GM12878 (cell line): ENCODE results near the gene CCR7. TPM values are rescaled to one million over a fixed set of nuclear protein-coding genes. Genes with fewer than 3 reads are reported as not detected.

ENCODE experiments used
- ATAC-seq: fragments of 200-7000 bp; cut with Tn5 transposase; 3 replicates; pipeline ENCODE4 v1.9.1; 2020; ENCODE audit warnings: mild to moderate bottlenecking, moderate library complexity
- BruUV-seq: library from RNA; stranded (reverse); fragments of 400-500 nt; replicated peaks from 2 replicates; lab custom pipeline; 2021; lab: Mats Ljungman, UMichigan
- CTCF ChIA-PET: fragments of 300-600 bp; sonication (Branson Sonifier 250); formaldehyde crosslinking; extraction: SDS; loops from one replicate; lab custom pipeline; 2021; ENCODE audit warnings: inconsistent platforms; lab: Yijun Ruan, JAX
- POLR2A ChIA-PET: fragments of 350-600 bp; formaldehyde crosslinking; extraction: SDS; loops from one replicate; lab custom pipeline; 2021; ENCODE audit warnings: inconsistent platforms; lab: Charles Lee
- RAD21 ChIA-PET: fragments of 300-600 bp; sonication (Branson Sonifier 250); formaldehyde crosslinking; loops from one replicate; lab custom pipeline; 2023; ENCODE audit warnings: antibody characterized with exemption; ENCODE audit not compliant: unreplicated experiment; lab: Charles Lee
- SMC1A ChIA-PET: fragments of 300-600 bp; sonication (Branson Sonifier 250); formaldehyde crosslinking; loops from one replicate; lab custom pipeline; 2023; ENCODE audit not compliant: unreplicated experiment, uncharacterized antibody; lab: Charles Lee
- DNase-seq: peaks from one replicate; pipeline ENCODE4 v3.0.0-alpha.2; 2011; ENCODE audit warnings: low read depth, low spot score
- FAIRE-seq: peaks from 3 replicates; lab custom pipeline; 2011; peaks lifted over from hg19 to GRCh38; lab: Jason Lieb, UNC
- H2AFZ ChIP-seq: 2 replicates; pipeline ENCODE4 v1.6.0; 2011; ENCODE audit warnings: low read depth, low read length, control low read depth; ENCODE audit not compliant: control insufficient read depth
- H3K27ac ChIP-seq: 2 replicates; pipeline ENCODE4 v1.5.1; 2011; ENCODE audit warnings: control low read depth; ENCODE audit not compliant: control insufficient read depth, insufficient read depth
- H3K27me3 ChIP-seq, 2 experiments: replicated peaks in 1 of 2; 2 replicates each; pipeline versions ENCODE4 v1.6.0 to v1.6.1; 2011; ENCODE audit warnings: low read length in 1 of 2; ENCODE audit not compliant: control insufficient read depth in 2 of 2, insufficient read depth in 2 of 2
- H3K36me3 ChIP-seq, 2 experiments: 2 replicates each; pipeline ENCODE4 v1.5.1; 2011; ENCODE audit warnings: low read length in 1 of 2; ENCODE audit not compliant: control insufficient read depth in 2 of 2, insufficient read depth in 2 of 2
- H3K4me1 ChIP-seq: 2 replicates; pipeline ENCODE4 v1.6.1; 2011; ENCODE audit warnings: mild to moderate bottlenecking, low read length, moderate library complexity, mixed read lengths; ENCODE audit not compliant: control insufficient read depth, insufficient read depth
- H3K4me2 ChIP-seq: 2 replicates; pipeline ENCODE4 v1.6.0; 2011; ENCODE audit warnings: control low read depth; ENCODE audit not compliant: control insufficient read depth, insufficient read depth
- H3K4me3 ChIP-seq: fragments of 200-600 bp; sonication (generic); 2 replicates; pipeline ENCODE4 v1.5.1; 2016
- H3K79me2 ChIP-seq: 2 replicates; pipeline ENCODE4 v1.6.0; 2011; ENCODE audit warnings: low read length; ENCODE audit not compliant: control insufficient read depth, insufficient read depth
- H3K9ac ChIP-seq: 2 replicates; pipeline ENCODE4 v1.8.0; 2011; ENCODE audit warnings: low read length, control low read depth, mixed read lengths; ENCODE audit not compliant: control insufficient read depth, insufficient read depth
- H3K9me3 ChIP-seq: replicated peaks from 3 replicates; pipeline ENCODE4 v1.5.1; 2011; ENCODE audit warnings: mild to moderate bottlenecking, low read length; ENCODE audit not compliant: control insufficient read depth, insufficient read depth
- H4K20me1 ChIP-seq: 2 replicates; pipeline ENCODE4 v1.6.0; 2011; ENCODE audit not compliant: control insufficient read depth, insufficient read depth
- ATF7 ChIP-seq: fragments of 450-650 bp; IDR thresholded peaks from 2 replicates; pipeline ENCODE4 v1.6.1; 2016; ENCODE audit warnings: low read depth, mild to moderate bottlenecking
- CHD1 ChIP-seq: IDR thresholded peaks from 2 replicates; pipeline ENCODE4 v1.6.1; 2012; ENCODE audit warnings: low read depth, low read length, improper control_type of control experiment
- DPF2 ChIP-seq: fragments of 450-650 bp; IDR thresholded peaks from 2 replicates; pipeline ENCODE4 v1.6.1; 2017; ENCODE audit warnings: mild to moderate bottlenecking
- EED ChIP-seq: sonication (generic); IDR thresholded peaks from 2 replicates; pipeline ENCODE4 v1.6.1; 2016; ENCODE audit warnings: antibody characterized with exemption, low read depth
- EP300 ChIP-seq, 2 experiments: fragments of 150-350 bp in 1 of 2; IDR thresholded peaks; 2 replicates each; pipeline ENCODE4 v1.6.1; 2011 to 2012; ENCODE audit warnings: low read depth in 2 of 2, low read length in 2 of 2, borderline replicate concordance in 1 of 2, improper control_type of control experiment in 1 of 2, inconsistent platforms in 1 of 2; ENCODE audit not compliant: control insufficient read depth in 1 of 2
- MEF2B ChIP-seq: fragments of 450-650 bp; IDR thresholded peaks from 2 replicates; pipeline ENCODE4 v1.6.1; 2018; ENCODE audit warnings: mild to moderate bottlenecking, moderate library complexity; ENCODE audit not compliant: partially characterized antibody, poor library complexity, severe bottlenecking
- STAT3 ChIP-seq: IDR thresholded peaks from 2 replicates; pipeline ENCODE4 v1.6.1; 2011; ENCODE audit warnings: low read depth, low read length, improper control_type of control experiment
- TCF7 ChIP-seq: IDR thresholded peaks from 2 replicates; pipeline ENCODE4 v1.6.1; 2014; ENCODE audit warnings: antibody characterized with exemption, borderline replicate concordance
- WGBS: methylation state at CpG from one replicate; pipeline ENCODE4 v1.1.6; 2016; ENCODE audit warnings: low lambda C conversion rate; ENCODE audit not compliant: insufficient replicate concordance, insufficient coverage; ENCODE audit errors: missing lambda C conversion rate; 5-methylcytosine and 5-hydroxymethylcytosine counted together
- in situ Hi-C: fragments of 300-500 bp; cut with MboI; formaldehyde crosslinking; loops from 9 replicates; pipeline ENCODE4 v1.14.3; 2018; ENCODE audit warnings: mixed read lengths
- intact Hi-C: fragments of 100-400 bp; cut with micrococcal nuclease; formaldehyde crosslinking; loops from one replicate; pipeline ENCODE4 v1.14.2; 2022; ENCODE audit not compliant: unreplicated experiment
- polyA plus RNA-seq, 11 experiments: library from polyadenylated mRNA; depleted of rRNA in 4 of 11; unstranded in 6 of 11; stranded (reverse) in 5 of 11; fragments of >200 nt; fragmentation: Nextera tagmentation in 4 of 11; fragmentation: Illumina TruSeq in 1 of 11; extraction: Ambion mirVana in 4 of 11; extraction: Trizol in 1 of 11; gene quantifications; 1 replicate in 1 of 11; 2 replicates in 10 of 11; pipeline versions ENCODE4 v1.2.1 to v1.2.3, GENCODE V29; 2011 to 2016; ENCODE audit warnings: inconsistent platforms in 2 of 11, missing spikeins in 2 of 11, low read depth in 1 of 11
- total RNA-seq, 4 experiments: library from RNA; depleted of rRNA in 3 of 4; stranded (reverse); fragments of >200 nt in 3 of 4; fragmentation: Illumina TruSeq in 1 of 4; extraction: Trizol in 1 of 4; gene quantifications; 2 replicates each; pipeline versions ENCODE4 v1.2.1 to v1.2.3, GENCODE V29; 2013 to 2021
- TF ChIP-seq, protein P1 (sequence below): fragments of 450-650 bp; IDR thresholded peaks from 2 replicates; pipeline ENCODE4 v1.6.1; 2016; ENCODE audit warnings: mild to moderate bottlenecking
- TF ChIP-seq, protein P2 (sequence below): IDR thresholded peaks from 2 replicates; pipeline ENCODE4 v1.6.1; 2011; ENCODE audit warnings: low read depth, low read length, improper control_type of control experiment, borderline replicate concordance
- TF ChIP-seq, protein P3 (sequence below): fragments of 450-650 bp; conservative IDR thresholded peaks from 2 replicates; pipeline ENCODE4 v1.6.1; 2017; ENCODE audit warnings: mild to moderate bottlenecking, moderate library complexity
- TF ChIP-seq, protein P4 (sequence below): fragments of 450-650 bp; IDR thresholded peaks from 2 replicates; pipeline ENCODE4 v1.6.1; 2016; ENCODE audit warnings: mild to moderate bottlenecking
- TF ChIP-seq, protein P5 (sequence below): fragments of 450-650 bp; IDR thresholded peaks from 2 replicates; pipeline ENCODE4 v1.6.1; 2017; ENCODE audit warnings: mild to moderate bottlenecking, moderate library complexity

The CCR7 gene
- total and polyA plus RNA-seq, 10 of the 15 experiments (the other 5 are each of a cell fraction or from before 2014, with no cell fraction given) = 131 to 1,171 (median 260) TPM

DNA sequence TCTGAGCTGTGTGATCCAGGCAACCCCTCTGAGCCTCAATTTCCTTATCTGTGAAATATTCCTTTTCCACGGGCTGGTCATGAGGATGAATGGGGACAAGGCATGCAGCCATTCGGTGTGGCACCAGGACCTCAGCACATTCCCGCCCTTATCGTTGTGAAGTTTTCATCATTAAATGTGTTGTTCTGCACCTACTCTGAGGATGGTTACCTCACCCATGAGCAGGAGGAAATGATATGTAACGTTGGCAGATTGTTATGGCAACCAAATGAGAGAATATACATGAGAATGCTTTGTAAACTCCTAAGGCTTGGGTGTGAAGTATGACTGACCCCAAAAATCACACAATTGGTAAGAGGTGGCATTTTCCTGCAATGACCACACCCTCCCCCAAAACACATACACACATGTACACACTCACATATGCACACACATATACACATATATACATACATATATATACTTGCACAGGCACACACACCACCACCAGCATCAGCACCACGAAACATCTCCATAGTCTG, 42.8 kb upstream of the CCR7 start:
- no peak for DNase-seq
- H3K27ac ChIP-seq = no peak overlapping the region
- no peak overlapping the region for H2AFZ ChIP-seq
- ChIA-PET SMC1A (interaction anchor here (1.1 to 1.7 kb wide), 3 partner anchors 11 to 47 kb away, joined by 3 to 6 read pairs (median 3); no protein-coding TSS in a partner anchor), POLR2A (interaction anchor here (0.9 kb wide), 1 partner anchor 11 kb away, joined by 3 read pairs; no protein-coding TSS in a partner anchor), RAD21 (interaction anchor here (0.7 to 1.4 kb wide), 3 partner anchors 10 to 74 kb away, joined by 3 to 5 read pairs (median 4); no protein-coding TSS in a partner anchor), CTCF (interaction anchor here (1.3 kb wide), 1 partner anchor 30 kb away, joined by 4 read pairs; no protein-coding TSS in a partner anchor)
- H3K4me3 ChIP-seq = no peak overlapping the region
- FAIRE-seq = no peak
- no peaks in the 10 kb centered on the region for H3K79me2 ChIP-seq
- H4K20me1 ChIP-seq = no peaks in the 10 kb centered on the region
- no TSS peak for BruUV-seq
- ATAC-seq = peak; percentile 69
- H3K27me3 ChIP-seq = no peaks in the 10 kb centered on the region
- no peak overlapping the region for H3K9ac ChIP-seq
- peaks cover 3% of the 10 kb centered on the region; the same call in 2 of the 3 replicates for H3K9me3 ChIP-seq
- in situ Hi-C loops = no loop called here
- no peak overlapping the region for H3K4me2 ChIP-seq
- H3K4me1 ChIP-seq = peaks cover 11% of the 10 kb centered on the region
- 70% methylated on average over 6 of the region's 6 CpGs for WGBS
- intact Hi-C loops = no loop called here
- no peaks in the 10 kb centered on the region for H3K36me3 ChIP-seq
- TF ChIP-seq TCF7 (no peak), ATF7 (peak; percentile 78), MEF2B (peak; percentile 48), EED (no peak), STAT3 (no peak), EP300 (IDR thresholded peaks at IDR 0.05; ENCODE audit: borderline replicate concordance in 1 of 2, control insufficient read depth in 1 of 2, low read depth in 2 of 2, low read length in 2 of 2) (peak; percentile 42 to 51; a peak in 2 of 4 replicates), CHD1 (no peak), DPF2 (0 out of 2 replicates have a peak, but pooled peaks have one; percentile 16)
- TF ChIP-seq, protein P1, sequence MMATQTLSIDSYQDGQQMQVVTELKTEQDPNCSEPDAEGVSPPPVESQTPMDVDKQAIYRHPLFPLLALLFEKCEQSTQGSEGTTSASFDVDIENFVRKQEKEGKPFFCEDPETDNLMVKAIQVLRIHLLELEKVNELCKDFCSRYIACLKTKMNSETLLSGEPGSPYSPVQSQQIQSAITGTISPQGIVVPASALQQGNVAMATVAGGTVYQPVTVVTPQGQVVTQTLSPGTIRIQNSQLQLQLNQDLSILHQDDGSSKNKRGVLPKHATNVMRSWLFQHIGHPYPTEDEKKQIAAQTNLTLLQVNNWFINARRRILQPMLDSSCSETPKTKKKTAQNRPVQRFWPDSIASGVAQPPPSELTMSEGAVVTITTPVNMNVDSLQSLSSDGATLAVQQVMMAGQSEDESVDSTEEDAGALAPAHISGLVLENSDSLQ = peak; percentile 38; the same call in 1 of the 2 replicates
- TF ChIP-seq, protein P2, sequence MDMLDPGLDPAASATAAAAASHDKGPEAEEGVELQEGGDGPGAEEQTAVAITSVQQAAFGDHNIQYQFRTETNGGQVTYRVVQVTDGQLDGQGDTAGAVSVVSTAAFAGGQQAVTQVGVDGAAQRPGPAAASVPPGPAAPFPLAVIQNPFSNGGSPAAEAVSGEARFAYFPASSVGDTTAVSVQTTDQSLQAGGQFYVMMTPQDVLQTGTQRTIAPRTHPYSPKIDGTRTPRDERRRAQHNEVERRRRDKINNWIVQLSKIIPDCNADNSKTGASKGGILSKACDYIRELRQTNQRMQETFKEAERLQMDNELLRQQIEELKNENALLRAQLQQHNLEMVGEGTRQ = no peak
- TF ChIP-seq, protein P3, sequence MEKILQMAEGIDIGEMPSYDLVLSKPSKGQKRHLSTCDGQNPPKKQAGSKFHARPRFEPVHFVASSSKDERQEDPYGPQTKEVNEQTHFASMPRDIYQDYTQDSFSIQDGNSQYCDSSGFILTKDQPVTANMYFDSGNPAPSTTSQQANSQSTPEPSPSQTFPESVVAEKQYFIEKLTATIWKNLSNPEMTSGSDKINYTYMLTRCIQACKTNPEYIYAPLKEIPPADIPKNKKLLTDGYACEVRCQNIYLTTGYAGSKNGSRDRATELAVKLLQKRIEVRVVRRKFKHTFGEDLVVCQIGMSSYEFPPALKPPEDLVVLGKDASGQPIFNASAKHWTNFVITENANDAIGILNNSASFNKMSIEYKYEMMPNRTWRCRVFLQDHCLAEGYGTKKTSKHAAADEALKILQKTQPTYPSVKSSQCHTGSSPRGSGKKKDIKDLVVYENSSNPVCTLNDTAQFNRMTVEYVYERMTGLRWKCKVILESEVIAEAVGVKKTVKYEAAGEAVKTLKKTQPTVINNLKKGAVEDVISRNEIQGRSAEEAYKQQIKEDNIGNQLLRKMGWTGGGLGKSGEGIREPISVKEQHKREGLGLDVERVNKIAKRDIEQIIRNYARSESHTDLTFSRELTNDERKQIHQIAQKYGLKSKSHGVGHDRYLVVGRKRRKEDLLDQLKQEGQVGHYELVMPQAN = no peak
- TF ChIP-seq, protein P4, sequence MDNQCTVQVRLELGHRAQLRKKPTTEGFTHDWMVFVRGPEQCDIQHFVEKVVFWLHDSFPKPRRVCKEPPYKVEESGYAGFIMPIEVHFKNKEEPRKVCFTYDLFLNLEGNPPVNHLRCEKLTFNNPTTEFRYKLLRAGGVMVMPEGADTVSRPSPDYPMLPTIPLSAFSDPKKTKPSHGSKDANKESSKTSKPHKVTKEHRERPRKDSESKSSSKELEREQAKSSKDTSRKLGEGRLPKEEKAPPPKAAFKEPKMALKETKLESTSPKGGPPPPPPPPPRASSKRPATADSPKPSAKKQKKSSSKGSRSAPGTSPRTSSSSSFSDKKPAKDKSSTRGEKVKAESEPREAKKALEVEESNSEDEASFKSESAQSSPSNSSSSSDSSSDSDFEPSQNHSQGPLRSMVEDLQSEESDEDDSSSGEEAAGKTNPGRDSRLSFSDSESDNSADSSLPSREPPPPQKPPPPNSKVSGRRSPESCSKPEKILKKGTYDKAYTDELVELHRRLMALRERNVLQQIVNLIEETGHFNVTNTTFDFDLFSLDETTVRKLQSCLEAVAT = peak; percentile 83
- TF ChIP-seq, protein P5, sequence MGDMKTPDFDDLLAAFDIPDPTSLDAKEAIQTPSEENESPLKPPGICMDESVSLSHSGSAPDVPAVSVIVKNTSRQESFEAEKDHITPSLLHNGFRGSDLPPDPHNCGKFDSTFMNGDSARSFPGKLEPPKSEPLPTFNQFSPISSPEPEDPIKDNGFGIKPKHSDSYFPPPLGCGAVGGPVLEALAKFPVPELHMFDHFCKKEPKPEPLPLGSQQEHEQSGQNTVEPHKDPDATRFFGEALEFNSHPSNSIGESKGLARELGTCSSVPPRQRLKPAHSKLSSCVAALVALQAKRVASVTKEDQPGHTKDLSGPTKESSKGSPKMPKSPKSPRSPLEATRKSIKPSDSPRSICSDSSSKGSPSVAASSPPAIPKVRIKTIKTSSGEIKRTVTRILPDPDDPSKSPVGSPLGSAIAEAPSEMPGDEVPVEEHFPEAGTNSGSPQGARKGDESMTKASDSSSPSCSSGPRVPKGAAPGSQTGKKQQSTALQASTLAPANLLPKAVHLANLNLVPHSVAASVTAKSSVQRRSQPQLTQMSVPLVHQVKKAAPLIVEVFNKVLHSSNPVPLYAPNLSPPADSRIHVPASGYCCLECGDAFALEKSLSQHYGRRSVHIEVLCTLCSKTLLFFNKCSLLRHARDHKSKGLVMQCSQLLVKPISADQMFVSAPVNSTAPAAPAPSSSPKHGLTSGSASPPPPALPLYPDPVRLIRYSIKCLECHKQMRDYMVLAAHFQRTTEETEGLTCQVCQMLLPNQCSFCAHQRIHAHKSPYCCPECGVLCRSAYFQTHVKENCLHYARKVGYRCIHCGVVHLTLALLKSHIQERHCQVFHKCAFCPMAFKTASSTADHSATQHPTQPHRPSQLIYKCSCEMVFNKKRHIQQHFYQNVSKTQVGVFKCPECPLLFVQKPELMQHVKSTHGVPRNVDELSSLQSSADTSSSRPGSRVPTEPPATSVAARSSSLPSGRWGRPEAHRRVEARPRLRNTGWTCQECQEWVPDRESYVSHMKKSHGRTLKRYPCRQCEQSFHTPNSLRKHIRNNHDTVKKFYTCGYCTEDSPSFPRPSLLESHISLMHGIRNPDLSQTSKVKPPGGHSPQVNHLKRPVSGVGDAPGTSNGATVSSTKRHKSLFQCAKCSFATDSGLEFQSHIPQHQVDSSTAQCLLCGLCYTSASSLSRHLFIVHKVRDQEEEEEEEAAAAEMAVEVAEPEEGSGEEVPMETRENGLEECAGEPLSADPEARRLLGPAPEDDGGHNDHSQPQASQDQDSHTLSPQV = no peak
